Left forelimb (tissue), 1 donor: ENCODE results near the gene ZEB2.

Source experiments
- DNase-seq: peaks from one replicate; pipeline ENCODE4 v3.0.0-alpha.2; 2018; ENCODE audit warnings: low spot score

Gene ZEB2

DNA sequence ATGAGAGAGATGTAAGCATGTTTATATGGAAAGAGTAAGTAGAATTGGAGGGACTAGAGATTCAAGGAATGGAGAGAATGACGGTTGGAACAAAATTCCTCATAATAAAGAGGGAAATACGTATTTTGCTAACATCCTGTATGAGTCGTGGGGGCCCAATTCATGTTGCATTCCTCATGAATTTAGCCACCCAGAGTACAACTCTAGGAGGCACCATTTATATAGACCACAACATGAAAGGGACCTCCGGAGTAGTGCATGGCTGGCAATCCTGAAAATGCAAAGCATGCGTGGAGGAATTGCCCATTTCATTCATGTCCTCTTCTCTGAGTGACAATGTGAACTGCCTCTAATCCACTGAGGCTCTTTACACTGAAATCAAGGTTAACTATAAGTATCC lies 168.2 kb downstream of the ZEB2 start:
- no peak for DNase-seq

DNA sequence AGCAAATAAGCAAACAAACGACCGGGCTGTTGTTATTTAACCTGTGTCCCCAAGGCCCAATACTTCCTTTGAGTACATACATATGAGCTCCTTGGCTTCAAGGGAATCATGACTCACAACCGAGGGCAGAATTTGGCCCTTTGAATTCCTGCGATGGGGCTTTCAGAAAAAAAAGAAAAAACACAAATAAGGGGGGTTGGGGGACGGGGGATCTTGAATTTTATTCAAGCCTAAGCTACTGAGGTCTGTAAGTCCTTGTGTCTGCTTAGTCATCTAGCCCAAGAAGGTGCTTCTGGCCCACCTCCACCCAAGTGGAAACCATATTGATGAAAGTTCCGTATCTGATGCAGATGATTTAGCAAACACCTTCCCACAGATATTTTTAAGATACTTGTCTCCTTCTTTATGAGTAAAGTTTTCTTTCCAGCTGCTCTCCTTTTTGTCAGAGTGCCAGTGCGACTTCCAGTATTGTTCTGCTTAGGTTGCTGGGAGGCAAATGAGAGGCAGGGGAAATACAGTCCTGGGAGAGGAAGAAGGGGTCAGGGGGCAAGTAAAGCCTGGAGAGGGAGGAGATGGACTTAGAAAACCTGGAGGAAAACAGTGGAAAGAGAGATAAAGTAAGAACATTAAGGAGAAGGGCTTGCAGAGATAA lies 169.6 kb downstream of the ZEB2 start:
- no peak for DNase-seq

DNA sequence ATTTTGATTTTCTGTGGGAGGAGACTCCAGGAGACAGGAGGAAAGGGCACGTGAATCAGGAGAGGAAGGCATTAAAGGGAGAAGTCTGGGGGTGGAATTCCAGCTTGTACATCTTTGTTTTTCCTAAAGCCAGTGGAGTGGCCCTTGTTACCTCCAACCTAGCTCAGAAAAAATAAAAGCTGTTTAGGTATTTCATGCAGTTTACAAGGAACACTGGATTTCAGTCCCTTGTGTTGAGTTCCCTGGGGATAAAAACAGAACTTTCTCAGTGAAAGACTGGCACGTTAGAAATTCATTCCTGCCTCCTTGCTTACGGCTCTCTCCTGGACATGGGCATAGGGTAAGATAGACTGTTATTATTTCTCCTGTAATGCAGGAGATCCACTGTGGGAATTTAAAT lies 170.2 kb downstream of the ZEB2 start:
- no peak for DNase-seq

DNA sequence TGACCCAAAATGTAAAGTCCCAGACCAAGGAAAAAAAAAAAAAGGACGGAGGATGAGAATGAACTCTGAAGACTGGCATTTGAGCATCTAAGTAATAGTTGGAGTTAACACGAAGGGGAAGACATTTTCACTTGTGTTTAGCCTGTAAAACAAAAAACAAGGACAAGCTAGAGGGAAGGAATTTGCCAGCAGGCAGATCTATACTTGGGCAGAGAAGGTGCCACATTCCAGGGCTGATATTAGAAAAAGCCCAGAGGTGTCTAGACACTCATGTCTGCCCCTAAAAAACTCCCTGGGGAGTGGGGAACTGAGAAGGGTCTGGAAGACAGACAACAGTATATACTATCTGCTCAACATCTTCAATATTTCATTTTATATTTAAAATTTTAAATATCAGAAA lies 171.1 kb downstream of the ZEB2 start:
- no peak for DNase-seq

DNA sequence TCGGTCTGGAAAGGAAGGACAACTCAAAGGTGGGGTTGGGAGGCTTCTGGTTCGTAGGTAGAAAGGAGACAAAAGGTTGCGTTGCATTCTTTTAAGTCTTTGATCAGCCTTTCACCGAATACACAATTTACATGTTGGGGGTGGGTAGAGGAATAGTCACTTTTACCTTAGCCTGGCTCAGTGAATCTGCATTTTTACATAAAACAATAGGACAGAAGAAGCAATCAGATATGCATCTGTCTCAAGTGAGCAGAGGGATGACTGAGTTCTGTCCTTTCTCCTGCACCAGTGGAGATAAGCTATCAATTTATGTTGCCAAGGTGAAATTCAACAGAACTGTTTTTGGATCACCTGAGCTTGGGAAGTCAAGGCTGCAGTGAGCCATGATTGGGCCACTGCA lies 173.7 kb downstream of the ZEB2 start:
- DNase-seq, result no peak

DNA sequence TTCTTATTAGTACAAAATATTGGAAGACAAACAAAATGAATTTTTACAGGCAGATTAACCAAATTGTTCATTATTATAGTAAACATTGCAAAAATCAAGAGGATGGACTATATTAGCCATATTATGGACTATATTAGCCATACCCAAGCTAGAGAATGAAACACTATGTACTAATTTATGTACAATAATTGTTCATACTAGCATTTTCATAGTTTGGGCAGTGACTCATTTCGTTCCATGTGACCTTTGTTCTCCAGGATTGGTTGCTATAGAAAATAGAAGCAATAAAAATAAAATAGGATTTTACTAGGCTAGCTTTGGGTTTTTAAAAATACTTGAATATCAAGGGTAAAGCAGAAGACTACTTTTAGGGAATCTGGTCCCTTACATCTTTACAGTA lies 176.8 kb downstream of the ZEB2 start:
- no peak for DNase-seq

DNA sequence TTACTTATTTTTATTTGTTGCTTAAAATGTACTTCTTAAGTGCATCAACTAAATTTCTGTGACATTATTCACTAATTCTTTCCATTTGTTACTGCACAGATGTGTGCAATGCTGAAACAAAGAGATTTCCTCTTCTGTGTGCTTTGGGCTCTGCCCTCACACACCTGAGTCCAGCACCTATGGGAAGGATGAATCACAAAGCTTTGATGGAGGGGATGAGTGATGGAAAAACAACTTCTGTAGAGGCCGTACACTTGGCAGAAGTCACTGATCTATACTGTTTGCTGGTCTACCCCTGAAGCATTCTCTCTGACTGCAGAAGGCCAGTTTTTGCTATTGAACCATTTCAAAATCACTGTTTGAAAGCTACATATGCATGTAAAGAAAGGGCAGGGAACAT lies 178.4 kb downstream of the ZEB2 start:
- no peak for DNase-seq

DNA sequence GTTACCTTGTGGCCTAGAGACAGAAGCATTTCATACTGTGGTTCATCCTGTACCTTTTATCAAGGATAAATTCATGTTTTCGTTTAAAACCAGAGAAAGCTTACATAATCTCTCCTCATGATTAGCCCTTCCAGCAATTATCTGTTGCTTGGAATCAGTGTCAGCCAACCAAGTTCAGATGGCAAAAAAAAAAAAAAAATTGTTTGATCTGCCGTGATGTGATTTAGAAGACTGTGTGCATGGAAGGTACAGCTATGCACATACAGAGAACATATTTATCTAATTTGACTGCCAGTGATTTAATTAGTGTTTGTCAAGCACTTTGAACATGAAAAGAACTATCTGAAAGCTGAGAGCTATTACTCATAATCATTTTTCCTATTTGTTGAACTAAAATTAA lies 180.9 kb downstream of the ZEB2 start:
- no peak for DNase-seq

DNA sequence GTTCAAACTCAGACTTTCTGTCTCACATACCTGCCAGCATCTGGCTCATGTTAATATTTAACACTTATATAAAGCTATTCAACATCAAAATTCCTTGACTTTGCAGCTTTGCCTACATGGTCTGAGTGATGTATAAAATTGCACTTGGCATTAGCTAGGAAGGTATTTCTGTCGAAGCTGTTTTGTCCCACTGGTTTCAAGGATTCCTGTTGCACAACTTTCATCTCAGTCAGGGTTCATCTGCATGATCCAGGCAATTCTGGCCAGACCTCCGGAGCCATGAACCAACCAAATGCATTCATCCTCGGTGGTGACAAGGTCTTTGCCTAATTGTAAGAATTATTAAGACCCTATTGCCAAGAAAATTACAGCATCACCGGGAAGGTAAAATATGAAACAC lies 185.4 kb downstream of the ZEB2 start:
- no peak for DNase-seq
